Non-pigmented ciliary epithelial cell (primary cell): ENCODE results near the gene ZNF784.
A peak's percentile ranks its signal among the peaks of the same experiment; 100 is the strongest.

ENCODE experiments used
- DNase-seq: peaks from one replicate; pipeline ENCODE4 v3.0.0-alpha.2; 2010; ENCODE audit warnings: low read depth

Gene ZNF784

DNA sequence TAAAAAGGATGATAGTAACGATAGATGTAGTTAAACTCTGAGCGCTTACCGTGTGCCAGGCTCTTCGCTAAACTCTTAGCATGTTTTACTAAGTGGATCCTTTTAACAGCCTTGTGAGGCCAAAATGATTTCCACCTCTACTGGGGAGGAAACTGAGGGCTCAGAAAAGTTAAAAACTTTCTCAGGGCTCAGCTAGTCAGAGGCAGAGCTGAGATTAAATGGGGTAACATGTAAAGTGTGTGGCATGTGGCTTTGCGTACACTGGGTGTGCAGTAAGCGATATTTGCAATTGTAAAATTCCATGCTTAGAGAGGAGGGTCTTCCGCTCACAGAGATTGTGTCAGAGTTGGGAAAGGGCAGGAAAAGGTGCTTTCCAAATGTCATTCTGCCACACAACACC, 32.2 kb upstream of the ZNF784 start:
- no peak for DNase-seq

DNA sequence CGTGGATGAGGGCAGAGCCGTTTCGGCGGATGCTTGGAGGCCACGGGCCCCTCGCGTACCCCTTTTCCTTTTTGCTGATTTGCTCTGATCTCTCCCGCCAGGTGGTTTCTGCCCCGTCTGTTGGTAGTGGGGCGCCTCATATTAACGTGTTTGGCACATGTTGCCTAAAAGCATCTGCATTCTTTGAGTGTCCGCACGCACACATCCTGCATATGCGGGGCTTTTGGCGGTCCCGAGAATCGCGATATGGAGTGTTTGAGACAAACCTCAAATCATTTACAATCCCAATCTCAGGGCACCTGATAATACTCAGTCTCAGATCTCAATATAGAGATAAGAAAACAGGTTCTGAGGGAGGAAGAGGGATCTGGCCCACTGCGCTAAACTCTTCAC, 31.3 kb upstream of the ZNF784 start:
- DNase-seq, result no peak

DNA sequence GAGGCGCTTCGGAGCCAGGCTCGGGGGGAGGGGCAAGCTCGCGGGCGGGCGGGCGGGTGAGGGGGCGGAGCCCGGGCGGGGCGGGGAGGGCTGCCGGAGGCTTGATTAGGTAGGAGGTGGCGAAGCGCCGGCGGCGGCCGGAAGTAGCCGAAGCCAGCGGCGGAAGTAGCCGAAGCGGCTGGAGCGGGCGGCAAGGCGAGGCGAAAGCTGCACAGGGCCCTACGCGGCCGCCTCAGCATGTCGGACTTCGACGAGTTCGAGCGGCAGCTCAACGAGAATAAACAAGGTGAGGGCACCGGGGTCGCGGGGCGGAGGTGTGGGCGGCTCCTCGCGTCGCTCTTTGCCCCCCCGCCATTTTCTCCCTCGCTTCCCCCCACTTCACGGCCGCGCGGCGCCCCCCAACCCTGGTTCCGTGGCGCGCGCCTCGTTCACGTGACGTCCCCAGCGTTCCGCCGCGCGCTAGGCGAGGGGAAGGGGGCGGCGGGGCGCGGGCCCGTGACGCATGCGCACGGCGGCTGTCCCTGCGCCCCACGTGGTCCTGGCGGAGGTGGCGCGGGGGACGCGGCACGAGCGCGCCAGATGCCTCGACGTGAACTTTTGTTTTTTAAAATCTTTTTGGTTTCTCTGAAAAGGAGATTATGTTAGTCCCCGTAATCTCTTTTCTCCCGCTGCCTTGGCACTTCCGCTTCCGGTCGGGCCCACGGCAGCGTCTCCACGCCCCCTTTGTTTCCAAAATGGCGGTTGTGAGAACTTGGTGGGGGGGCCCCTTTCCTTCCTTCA, 30.7 kb upstream of the ZNF784 start, which contains the start of gene U2AF2:
TSS of gene U2AF2 (plus strand) at position 168 of the 780 bp plus-strand sequence. CDS start at position 238, 70 bp downstream.
- no peak for DNase-seq

DNA sequence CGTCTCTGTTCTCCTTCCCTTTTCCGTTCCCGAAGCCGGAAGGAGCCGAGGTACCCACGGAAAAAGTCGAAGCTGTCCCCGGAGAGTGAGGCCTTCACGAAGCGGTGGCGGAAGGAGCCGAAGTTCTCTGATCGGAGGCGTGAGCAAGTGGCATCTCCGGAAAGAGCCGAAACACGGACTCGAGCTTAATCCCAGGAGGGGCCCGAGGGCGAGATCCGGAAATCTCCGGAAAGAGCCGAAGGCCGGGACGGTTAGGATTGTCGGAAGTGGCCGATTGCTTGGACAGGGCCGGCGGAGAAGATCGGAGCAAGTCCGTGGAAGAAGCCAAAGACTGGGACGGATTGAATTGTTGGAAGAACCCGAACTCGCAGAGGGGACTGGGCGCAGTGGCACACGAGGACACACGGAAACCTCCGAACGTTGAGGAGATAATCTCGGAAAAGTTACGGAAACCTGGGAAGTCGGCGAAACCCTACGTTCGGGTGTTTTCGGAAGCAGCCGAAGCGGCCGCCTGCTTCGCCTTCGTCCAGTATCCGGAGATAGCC, 30.0 kb upstream of the ZNF784 start:
- DNase-seq, result peak; percentile 97

DNA sequence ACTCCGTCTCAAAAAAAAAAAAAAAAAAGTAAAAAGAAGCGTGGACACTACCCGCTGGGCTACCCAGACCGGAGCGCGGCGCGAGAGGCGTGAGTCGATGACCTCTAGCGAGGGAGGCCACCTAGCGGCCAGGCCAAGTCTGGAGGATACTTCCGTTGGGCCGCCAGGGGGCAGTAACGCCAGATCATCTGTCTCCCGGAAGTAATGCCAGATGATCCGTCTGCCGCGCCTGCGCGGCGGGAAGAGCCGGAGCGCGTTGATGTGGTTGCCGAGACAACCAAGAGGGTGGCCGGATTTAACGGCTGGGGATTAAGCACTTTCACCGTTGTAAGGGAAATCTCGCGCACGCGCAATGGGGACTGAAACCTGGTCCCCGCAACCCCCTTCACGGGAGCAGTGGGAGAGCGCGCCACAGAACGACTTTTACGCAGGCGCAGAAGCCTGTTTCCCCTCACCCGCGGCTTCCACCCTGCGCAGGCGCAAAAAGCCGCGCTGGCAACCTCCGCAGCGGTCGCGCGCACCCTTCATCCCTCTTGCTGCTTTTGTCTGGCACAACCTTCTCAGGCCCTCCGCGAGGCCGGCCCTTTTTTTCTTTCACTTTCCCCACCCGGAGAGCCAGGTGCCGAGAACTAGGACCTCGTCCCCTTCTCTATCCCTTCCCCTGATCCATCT, 29.4 kb upstream of the ZNF784 start:
- DNase-seq, result peak; percentile 89

DNA sequence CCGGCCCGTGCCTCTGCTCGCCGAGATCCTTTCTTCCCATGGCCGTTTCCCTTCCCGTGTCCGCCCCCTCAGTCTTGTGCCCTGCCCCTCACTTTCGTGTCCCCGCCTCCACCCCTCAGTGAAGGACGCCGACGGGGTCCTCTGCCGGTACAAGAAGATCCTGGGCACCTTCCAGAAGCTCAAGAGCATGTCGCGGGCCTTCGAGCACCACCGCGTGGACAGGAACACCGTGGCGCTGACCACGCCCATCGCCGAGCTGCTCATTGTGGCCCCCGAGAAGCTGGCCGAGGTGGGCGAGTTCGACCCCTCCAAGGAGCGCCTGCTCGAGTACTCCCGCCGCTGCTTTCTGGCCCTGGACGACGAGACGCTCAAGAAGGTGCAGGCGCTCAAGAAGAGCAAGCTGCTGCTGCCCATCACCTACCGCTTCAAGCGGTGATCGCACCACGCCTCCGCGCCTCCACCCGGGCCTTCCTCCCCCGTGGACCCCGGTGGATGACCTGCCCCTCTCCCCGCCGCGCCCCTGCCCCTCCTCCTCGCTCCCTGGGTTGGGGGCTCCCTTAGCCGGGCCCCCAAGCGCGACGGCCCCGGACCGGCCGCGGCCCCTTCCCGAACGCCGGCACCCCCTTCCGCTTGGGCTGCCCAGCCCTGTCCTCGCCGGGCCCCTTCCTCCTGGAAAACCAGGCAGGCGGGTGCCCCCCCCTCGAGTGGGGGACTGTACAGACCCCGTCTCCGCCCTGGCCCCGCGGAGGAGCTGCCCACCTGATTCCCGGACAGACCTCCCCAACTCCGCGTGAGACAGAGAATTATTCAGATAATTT, 28.2 kb upstream of the ZNF784 start:
- no peak for DNase-seq

DNA sequence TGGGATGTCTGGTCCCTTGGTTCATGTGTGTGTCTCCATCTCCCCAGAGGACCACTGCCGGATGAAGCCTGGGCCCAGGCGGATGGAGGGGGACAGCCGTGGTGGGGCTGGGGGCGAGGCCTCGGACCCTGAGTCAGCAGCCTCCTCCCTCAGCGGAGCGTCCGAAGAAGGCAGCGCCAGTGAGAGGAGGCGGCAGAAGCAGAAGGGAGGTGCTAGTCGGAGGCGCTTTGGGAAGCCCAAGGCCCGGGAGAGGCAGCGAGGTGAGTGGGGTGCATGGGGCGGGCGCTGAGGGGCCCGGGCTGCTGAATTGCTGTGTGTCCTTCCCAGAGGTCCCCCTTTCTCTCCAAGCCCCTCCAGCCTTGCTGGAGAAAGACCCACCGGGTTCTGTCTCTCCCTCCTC, 26.9 kb upstream of the ZNF784 start:
- DNase-seq, result no peak

DNA sequence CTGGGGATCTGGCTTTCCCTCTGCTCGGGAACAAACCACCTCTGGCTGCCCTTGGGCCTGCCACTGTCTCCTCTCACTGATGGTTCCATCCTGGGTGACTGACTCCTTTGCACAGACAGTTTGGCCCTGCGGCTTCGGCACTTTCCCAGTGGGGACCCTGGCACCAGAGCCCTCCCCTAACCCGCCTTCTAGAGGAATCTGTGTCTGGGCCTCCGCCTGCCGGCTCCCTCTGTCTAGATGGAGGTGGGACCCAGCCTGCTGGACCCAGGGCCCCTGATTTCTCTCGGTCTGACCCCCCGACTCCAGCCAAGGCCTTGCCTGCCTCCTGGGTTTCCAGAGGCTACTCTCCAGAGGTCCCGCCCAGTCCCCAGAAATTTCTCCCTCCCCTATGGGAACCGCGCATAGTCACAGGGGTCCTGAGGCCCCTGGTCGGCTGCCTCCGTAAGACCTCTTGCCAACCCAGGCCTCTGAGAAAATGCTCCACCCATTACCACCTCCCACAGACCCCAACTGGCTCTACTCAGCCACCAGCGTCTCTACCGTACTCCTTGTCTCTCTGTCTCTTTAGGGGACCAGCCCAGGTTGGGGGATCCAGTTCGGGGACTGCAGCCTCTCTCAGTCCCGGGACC, 26.4 kb upstream of the ZNF784 start:
- DNase-seq, result no peak

DNA sequence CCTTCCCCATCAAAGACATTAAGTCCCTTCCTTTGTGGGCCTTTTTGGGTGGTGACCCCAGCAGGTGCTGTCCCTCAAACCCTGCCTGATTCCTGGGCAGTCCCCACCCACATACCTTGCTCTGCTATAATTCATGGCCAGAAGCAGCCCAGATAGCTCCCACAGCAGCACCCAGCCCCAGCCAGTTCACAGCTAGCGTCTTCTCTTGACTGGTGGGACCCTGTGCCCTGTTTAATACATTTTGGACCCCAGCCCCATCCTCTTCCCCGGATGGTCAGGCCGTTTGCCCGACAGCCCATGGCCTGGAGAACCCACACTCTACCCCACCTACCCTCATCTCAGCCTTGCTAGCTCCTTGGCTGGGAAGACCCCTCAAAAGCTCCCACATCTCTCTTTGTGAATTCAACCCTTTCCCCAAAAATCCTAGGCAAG, 25.8 kb upstream of the ZNF784 start:
- DNase-seq, result no peak

DNA sequence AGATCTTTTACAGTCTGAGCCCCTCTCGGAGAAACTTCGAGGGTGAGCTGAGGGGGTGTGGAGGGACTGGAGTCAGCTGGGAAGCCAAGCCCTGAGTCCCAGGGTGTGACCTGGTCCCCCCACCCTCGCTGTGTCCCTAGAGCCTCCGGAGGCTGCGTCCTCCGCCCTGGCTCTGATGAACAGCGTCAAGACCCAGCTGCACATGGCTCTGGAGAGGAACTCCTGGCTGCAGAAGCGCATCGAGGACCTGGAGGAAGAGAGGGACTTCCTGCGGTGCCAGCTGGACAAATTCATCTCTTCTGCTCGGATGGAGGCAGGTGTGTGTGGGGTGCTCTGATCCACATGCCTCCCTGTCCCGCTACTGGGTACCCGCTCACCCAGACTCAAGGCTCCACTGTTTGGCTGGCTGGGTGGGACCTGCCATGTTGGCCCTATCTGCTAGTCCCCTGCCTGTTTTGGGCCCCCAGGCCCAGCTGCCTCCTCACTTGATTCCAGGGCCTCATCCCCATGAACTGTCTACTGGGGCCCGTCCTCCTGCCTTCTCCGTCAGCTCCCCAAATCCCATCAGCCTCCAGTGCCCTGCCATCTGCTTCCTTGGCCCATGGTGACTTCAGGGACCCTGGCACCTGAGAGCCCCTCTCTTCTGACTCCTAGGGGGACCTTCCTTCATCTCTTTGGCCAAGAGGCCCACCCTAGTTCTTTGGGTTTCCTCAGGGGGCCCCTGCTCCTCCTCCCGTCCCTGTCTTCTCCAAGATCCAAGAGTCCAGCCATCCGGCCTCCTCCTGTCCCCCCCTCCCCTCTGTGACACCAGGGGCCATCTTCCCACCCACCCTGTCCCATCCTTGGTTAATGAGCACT, 25.1 kb upstream of the ZNF784 start:
- no peak for DNase-seq

DNA sequence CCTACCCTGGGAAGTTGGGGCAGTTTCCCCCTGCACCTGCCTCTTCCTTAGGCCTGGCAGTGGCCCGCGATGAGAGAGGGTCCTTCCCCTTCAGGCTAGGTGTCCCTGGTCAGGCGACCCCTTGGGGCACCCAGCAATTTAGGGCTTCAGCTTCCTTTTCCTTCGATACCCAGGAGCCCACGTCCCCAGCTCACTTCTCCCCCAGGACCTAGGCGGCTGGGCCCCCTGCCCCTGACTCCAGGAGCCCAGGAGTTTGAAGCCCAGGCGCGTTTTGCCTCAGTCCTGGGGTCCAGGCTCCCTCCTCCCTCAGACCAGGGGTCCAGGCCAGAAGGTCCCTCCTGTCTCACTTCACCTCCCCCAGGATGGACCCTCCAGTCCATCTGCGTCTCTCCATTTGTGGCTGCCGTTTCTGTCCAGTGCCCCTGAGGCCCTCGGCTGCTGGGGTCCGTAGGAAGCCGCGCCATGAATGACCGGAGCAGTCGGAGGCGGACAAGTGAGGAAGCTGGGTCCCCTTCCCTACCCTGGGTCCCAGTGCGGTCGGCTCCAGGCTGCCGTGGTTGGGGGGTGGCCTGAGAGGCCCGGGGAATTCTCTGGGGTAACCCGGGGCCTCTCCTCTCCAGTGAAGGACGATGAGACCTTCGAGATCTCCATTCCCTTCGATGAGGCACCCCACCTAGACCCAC, 24.4 kb upstream of the ZNF784 start:
- no peak for DNase-seq

DNA sequence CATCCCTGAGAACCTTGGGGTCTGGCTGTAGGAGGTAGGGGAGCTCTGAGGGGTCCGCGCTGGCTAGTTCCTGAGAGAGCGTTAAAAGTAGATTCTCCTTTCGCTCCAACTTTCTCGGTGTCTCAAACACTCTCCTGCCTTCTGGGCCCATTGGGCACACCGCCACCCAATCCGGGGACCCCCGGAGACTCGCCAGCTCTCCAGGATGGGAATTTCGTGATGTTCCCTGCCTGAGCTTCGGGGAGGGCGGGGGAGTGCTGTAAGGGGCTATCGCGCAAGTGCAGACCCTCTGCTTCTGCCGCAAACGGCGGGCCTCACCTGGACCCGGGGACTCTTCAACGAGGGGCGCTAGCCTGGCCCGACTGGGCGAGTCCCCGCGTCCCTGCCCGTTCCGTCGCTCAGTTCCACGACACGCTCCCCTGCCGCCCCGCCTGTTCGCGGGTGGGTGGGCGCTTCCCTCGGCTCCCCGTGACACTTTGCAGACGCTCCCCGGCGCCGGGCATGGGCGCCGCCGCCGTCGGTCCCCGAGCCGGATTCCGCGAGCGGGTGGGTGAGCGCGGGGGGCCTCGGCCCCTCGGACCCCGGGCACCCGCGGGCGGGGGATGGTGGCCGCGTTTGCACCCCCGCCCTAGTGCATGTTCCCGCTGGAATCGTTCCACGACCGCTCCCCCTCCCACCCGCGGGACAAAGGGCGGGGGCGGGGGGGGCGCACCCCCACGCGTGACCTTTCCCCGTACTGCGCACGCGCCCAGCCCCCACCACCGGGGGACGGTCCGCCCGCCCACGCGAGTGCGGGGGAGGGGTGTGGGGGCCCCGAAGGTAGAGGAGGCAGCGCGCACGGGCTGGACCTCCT, 23.6 kb upstream of the ZNF784 start, which contains the start of gene CCDC106:
TSS of gene CCDC106 (plus strand) at position 481 of the 853 bp plus-strand sequence. CDS start 835 bp downstream, outside the sequence.
- DNase-seq, result no peak

DNA sequence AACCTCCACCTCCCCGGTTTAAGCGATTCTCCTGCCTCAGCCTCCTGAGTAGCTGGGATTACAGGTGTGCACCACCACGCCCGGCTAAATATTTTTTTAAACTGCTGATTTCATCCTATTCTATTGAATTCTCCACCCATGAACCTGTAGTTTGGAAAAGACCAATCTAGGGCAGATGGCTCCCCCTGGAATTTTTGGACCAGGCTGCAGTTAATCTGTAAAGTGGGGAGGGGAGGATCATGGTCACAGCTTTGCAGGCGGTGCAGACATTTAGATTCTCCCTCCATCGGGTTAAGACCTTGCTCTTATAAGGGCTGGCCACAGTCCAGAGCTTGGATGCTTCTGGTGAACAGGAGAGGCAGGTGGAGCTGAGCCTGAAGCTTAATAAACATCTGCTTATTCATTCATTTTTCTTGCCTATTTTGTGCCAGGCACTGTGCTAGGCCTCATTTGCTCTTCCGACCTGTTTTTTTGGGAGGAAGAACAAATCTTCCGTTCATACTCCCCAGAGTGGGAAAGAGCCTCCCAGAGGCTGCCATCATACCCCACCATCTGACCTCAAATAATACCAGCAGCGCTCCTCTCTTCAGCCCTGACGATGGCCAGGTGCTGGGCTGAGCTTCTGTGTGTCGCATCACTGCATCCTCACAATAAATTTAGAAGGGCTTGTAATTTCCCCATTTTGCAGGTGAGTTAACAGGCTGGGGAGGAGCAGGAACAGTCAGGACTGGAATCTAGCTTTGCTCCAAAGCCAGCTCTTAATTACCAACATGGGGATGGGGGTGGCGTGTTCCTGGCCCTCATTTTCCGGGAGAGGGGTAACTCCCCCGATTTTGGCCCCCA, 22.7 kb upstream of the ZNF784 start:
- no peak for DNase-seq

DNA sequence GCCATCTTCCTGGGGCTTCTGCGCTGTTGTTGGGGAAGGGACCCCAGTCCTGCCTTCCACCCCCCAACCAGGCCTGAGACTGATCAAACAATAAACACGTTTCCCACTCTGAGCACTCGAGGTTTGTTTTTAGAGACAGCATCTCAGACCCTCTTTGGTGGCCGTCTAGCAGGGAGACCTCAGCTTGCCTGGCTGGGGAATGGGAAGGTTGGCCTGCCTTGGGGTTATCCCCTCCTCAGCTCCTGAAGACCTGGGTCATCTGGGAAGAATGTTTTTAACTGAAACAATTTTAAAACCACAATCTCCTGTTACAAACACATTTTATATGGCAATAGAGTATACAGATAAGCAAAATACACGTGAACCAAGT, 21.1 kb upstream of the ZNF784 start:
- DNase-seq, result no peak

DNA sequence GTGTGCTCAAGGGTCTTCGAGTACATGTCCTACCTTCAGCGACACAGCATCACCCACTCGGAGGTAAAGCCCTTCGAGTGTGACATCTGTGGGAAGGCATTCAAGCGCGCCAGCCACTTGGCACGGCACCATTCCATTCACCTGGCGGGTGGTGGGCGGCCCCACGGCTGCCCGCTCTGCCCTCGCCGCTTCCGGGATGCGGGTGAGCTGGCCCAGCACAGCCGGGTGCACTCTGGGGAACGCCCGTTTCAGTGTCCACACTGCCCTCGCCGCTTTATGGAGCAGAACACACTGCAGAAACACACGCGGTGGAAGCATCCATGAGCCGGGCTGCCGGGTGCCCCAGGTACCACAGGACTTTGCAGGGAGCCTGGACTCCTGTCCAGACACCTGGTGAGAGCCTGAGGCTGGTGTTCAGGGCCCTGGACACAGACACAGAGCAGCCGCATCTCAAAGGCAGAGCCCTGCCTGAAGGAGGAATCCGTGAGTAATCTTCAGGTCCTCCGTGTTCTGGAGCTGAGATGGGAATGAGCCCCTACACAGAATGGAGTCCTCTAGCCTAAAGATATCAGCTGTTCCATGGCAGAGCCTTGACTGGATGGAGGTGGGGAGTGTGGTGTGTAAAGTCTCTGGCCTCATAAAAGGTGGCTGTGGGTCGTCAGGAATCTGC, 20.6 kb upstream of the ZNF784 start:
- no peak for DNase-seq

DNA sequence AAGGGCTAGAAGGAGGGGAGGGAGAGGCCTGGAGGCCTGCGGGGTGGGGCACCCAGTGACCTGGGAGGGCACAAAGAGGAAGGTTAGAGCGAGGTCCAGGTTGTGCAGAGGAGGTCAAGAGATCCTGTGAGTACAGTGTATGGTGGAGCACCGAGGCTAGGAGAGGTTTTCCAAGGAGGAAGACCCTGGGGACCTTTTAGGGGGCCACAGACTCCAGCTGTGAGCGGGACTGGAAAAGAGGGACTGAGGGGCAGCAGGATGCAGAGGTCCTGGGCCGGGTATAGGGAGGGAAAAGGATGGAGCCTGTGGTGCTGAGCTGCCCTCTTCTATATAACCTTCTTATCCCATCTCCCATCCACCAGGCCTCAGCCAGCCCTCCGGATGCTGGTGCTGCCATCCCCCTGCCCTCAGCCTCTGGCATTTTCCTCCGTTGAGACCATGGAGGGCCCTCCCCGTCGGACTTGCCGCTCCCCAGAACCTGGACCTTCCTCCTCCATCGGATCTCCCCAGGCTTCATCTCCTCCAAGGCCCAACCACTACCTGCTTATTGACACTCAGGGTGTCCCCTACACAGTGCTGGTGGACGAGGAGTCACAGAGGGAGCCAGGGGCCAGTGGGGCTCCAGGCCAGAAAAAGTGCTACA, 19.9 kb upstream of the ZNF784 start:
- no peak for DNase-seq

DNA sequence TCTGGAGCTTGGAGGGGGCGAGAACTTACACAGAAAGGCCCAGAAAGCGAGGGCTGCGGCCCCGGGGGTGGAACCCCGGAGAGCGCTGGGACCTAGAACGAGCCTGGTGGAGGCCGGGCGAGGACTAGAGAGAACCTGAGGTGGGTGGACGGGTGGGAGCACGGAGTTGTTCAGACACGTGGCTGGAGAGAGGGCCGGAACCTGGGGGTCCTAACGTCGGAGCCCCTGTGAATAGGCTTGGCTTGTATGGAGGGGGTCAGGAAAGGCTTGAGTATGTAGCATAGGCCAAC, 19.5 kb upstream of the ZNF784 start:
- DNase-seq, result no peak
